Uterus (tissue), 4 donors: ENCODE data around the gene INO80. TPM values are rescaled to one million over a fixed set of nuclear protein-coding genes. Genes with fewer than 3 reads are reported as not detected.
"Not testable (repeated sequence)": the region's sequence is repeated elsewhere in the genome, so short reads cannot be mapped to it uniquely, and the experiment has no call there.

Source experiments
- DNase-seq, 2 donors: peaks; one replicate each; pipeline ENCODE4 v3.0.0-alpha.2; 2019 to 2020
- H3K27ac ChIP-seq, 2 donors: fragments of 200-600 bp; sonication (generic); 1 replicate in 1 of 2; 2 replicates in 1 of 2; pipeline ENCODE4 v1.5.1; 2016 to 2018
- H3K27me3 ChIP-seq, 2 donors: fragments of 200-600 bp; sonication (generic); one replicate each; pipeline ENCODE4 v1.5.1; 2018 to 2019; ENCODE audit warnings: control low read depth in 1 of 2
- H3K36me3 ChIP-seq, 2 donors: fragments of 200-600 bp; sonication (generic); one replicate each; pipeline ENCODE4 v1.5.1; 2019; ENCODE audit warnings: control low read depth in 1 of 2
- H3K4me1 ChIP-seq, 2 donors: fragments of 200-600 bp; sonication (generic); one replicate each; pipeline ENCODE4 v1.5.1; 2018 to 2019; ENCODE audit warnings: control low read depth in 1 of 2
- H3K4me3 ChIP-seq, 2 donors: fragments of 200-600 bp; sonication (generic); 1 replicate in 1 of 2; 2 replicates in 1 of 2; pipeline ENCODE4 v1.5.1; 2018 to 2019; ENCODE audit warnings: mild to moderate bottlenecking in 1 of 2
- H3K9me3 ChIP-seq, 2 donors: fragments of 200-600 bp; sonication (generic); one replicate each; pipeline ENCODE4 v1.5.1; 2019; ENCODE audit warnings: control low read depth in 1 of 2
- CTCF ChIP-seq, 4 experiments: fragments of 200-600 bp in 2 of 4; fragments of 450-650 bp in 2 of 4; sonication (generic) in 2 of 4; IDR thresholded peaks; one replicate each; pipeline ENCODE4 v1.5.1; 2016 to 2019; ENCODE audit warnings: antibody characterized with exemption in 4 of 4, mild to moderate bottlenecking in 2 of 4, moderate library complexity in 1 of 4
- POLR2A ChIP-seq, 2 donors: fragments of 450-650 bp; IDR thresholded peaks; one replicate each; pipeline ENCODE4 v1.6.1; 2016; ENCODE audit warnings: antibody characterized with exemption in 2 of 2, mild to moderate bottlenecking in 1 of 2, moderate library complexity in 1 of 2
- intact Hi-C: fragments of 100-400 bp; cut with DNase I; formaldehyde crosslinking; loops from one replicate; pipeline ENCODE4 v1.15.1; 2023; ENCODE audit warnings: low total_unique reads
- total RNA-seq, 4 donors: library from RNA; depleted of rRNA in 3 of 4; stranded (reverse); fragments of >200 nt in 3 of 4; gene quantifications; one replicate each; pipeline versions ENCODE4 v1.1.0 to v1.2.4, GENCODE V29; 2014 to 2023
- donor health status: DM: yes; HTN: yes; CAD: no.

INO80 gene
- total RNA-seq, 4 donors from 2014 or later: 28.7 to 33.3 (median 30.2) TPM

GRCh38 chr15:41139619-41140018, 23.5 kb upstream of the INO80 start:
- Histone ChIP-seq H3K27me3 (no peaks in the 10 kb centered on the region), H3K4me3 (no peak overlapping the region), H3K9me3 (no peaks in the 10 kb centered on the region), H3K4me1 (no peaks in the 10 kb centered on the region), H3K27ac (no peak overlapping the region), H3K36me3 (no peaks in the 10 kb centered on the region)
- no peak for TF ChIP-seq CTCF (IDR thresholded peaks at IDR 0.05)
- no peak for TF ChIP-seq POLR2A (IDR thresholded peaks at IDR 0.05)
- intact Hi-C loops: no loop called here
- no peak for DNase-seq

DNA sequence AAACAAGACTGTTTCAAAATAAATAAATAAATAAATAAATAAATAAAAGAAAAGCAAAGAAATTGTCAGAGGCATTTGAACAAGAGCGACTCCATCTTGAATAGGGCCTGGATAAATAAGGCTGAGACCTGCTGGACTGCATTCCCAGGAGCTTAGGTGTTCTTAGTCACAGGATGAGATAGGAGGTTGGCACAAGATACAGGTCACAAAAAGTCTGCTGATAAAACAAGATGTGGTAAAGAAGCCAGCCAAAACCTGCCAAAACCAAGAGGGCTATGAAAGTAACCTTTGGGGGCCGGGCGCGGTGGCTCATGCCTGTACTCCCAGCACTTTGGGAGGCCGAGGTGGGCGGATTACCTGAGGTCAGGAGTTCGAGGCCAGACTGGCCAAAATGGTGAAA, 23.0 kb upstream of the INO80 start:
- H3K27ac ChIP-seq, H3K36me3 ChIP-seq: not testable (repeated sequence)

DNA sequence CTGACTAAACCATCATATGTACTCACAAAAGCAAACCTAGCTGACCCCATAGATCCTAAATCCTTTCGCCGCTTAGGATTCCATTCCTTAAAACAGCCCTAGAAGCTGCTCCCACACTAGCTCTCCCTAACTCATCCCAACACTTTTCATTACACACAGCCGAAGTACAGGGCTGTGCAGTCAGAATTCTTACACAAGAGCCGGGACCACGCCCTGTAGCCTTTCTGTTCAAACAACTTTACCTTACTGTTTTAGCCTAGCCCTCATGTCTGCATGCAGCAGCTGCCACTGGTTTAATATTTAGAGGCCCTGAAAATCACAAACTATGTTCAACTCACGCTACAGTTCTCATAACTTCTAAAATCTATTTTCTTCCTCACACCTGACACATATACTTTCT, 19.5 kb upstream of the INO80 start:
- H3K27me3 ChIP-seq, DNase-seq, H3K27ac ChIP-seq, H3K4me1 ChIP-seq, H3K36me3 ChIP-seq, intact Hi-C loops, H3K9me3 ChIP-seq, H3K4me3 ChIP-seq: not testable (repeated sequence)

More for the DNA sequence above, 23.0 kb upstream of the INO80 start:
- H3K9me3 ChIP-seq, intact Hi-C loops, H3K27me3 ChIP-seq, H3K4me3 ChIP-seq, H3K4me1 ChIP-seq, DNase-seq: not testable (repeated sequence)

DNA sequence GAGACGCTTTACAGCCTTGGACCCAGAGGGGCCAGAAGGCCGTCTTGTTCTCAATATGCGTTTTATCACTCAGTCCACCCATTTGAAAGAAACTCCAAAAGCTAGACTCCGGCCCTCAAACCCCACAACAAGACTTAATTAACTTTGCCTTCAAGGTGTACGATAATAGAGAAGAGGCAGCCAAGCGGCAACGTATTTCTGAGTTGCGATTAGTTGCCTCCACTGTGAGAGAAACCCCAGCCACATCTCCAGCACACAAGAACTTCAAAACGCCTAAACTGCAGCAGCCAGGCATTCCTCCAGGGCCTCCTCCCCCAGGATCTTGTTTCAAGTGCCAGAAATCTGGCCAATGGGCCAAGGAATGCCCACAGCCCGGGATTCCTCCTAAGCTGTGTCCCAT, 17.4 kb upstream of the INO80 start:
- intact Hi-C loops: no loop called here
- Histone ChIP-seq H3K4me1 (no peaks in the 10 kb centered on the region), H3K4me3 (no peak overlapping the region), H3K27me3 (no peaks in the 10 kb centered on the region), H3K9me3 (no peaks in the 10 kb centered on the region), H3K36me3 (no peaks in the 10 kb centered on the region), H3K27ac (no peak overlapping the region)
- no peak for DNase-seq
- no peak for TF ChIP-seq POLR2A (IDR thresholded peaks at IDR 0.05)
- no peak for TF ChIP-seq CTCF (IDR thresholded peaks at IDR 0.05)

- intact Hi-C loops, H3K27me3 ChIP-seq, DNase-seq: not testable (repeated sequence)
Observed at GRCh38 chr15:41132094-41132493, 16.0 kb upstream of the INO80 start.

GRCh38 chr15:41128174-41128902, 12.3 kb upstream of the INO80 start:
- TF ChIP-seq CTCF (IDR thresholded peaks at IDR 0.05): no peak
- TF ChIP-seq POLR2A (IDR thresholded peaks at IDR 0.05): no peak
- Histone ChIP-seq H3K36me3 (no peaks in the 10 kb centered on the region), H3K9me3 (no peaks in the 10 kb centered on the region), H3K4me3 (no peak overlapping the region), H3K27ac (no peak overlapping the region), H3K4me1 (no peaks in the 10 kb centered on the region), H3K27me3 (no peaks in the 10 kb centered on the region)
- no peak for DNase-seq
- intact Hi-C loops: no loop called here

More at GRCh38 chr15:41132094-41132493, 16.0 kb upstream of the INO80 start:
- H3K4me1 ChIP-seq, H3K4me3 ChIP-seq, H3K9me3 ChIP-seq, H3K27ac ChIP-seq, H3K36me3 ChIP-seq: not testable (repeated sequence)
